Epidermal melanocyte (primary cell): ENCODE measurements around the gene GNPTAB.

ENCODE experiments used
- DNase-seq: peaks from one replicate; pipeline ENCODE4 v3.0.0; 2011; ENCODE audit warnings: low spot score; ENCODE audit not compliant: insufficient read length

GNPTAB gene

DNA sequence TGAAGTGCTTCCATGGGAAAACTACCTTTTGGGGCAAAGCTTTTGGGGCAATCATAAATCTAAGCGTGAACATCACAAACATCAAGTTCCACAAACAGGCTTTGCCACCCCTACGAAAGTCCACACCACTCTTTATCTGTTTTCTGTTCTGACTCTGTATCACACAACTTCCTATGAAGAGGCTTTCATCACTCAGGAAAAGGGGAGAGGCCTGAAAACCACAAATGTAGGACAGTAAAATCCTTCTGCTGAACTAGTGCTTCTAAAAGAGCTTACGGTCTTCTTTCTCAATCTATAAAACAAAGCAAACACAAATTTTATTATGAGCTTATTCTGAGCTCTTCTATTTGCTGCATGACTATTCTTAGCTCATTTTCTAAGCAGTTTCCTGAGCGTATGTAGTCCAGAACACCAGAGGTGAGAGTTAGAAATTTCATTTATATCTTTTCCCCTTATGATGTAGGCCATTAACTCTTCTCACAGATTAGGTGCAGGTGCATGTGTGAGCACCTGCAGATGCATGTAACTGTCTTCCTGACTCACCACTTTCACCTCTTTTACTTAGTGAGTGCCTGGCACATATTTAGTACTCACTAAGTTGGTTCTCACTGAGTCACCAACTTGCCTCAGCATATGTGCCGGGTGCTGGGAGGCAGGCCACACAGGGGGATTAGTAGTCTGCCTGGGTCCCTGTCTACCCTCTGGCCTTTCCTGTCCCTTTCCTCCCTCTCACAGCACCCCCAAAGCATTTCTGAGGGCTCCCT, 58.6 kb downstream of the GNPTAB start:
- DNase-seq = no peak

GRCh38 chr12:101769865-101770264, 60.9 kb downstream of the GNPTAB start:
- no peak for DNase-seq

DNA sequence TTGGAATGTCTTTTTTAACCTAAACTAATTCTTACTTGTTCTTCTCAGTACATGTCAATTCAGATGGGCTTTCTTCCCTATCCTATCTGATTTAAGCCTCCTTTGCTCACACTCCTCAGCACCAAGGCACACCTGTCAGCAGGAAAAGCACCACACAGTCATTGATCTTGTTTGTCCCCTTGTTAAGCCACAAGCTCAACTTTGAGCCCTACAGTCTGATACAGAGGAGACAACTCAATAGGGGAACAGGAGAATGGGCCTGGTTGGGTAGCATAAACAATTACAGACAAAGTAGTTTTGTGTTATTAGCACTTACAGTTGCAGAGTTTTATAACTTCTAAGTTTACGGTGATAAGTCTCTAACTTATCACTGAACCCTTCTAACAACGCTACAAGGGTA, 62.0 kb downstream of the GNPTAB start:
- DNase-seq = no peak

GRCh38 chr12:101767537-101767936, 63.2 kb downstream of the GNPTAB start:
- no peak for DNase-seq

GRCh38 chr12:101764051-101764792, 66.5 kb downstream of the GNPTAB start:
- no peak for DNase-seq

DNA sequence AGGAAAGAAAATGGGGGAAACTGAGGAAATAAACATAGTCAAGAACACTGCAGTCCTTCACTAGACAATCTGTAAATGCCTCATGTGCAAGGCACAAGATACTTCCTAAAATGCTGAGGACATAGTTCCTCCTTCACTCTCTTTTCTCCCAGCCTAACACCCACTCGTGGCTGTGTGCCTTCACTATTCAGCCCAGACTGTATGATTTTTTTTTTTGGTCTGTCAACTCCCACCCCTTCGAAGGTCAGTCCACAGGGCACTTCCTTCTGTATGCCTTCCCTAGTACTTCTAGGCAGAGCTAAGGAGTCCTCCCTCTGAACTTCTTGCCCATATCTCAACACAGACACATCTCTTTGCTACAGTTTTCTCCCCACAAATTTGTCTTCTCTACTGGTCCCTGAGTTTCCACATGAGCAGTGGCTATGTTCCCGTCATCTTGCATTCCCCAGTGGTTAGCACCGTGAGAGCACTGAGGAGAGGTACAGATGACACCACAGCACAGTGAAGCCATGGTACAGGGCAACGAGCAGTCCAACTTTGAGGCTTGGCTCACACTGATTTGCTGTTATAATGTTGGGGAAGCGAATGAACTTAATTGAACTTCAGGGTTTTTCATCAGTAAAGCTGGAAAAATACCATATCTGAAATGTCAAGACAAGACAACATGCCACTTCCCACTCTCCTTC, 67.4 kb downstream of the GNPTAB start:
- no peak for DNase-seq

DNA sequence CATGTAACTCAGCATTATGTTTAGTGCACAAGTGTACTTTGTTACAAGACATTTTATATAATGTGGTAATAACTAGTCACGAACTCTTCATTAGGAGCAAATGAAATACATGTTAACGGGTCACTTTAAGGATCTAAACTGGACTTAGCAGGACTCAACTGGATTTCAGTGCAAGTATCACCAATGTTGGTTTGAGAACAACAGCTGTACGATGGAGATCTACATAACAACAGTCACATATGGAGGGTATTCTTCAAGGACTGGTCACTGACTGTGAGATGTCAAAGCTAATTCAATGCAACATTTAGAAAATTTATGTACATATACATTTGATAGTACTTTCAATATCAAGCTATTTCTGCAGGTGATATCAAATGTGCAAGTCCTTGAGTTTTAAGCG, 69.0 kb downstream of the GNPTAB start:
- DNase-seq = no peak

DNA sequence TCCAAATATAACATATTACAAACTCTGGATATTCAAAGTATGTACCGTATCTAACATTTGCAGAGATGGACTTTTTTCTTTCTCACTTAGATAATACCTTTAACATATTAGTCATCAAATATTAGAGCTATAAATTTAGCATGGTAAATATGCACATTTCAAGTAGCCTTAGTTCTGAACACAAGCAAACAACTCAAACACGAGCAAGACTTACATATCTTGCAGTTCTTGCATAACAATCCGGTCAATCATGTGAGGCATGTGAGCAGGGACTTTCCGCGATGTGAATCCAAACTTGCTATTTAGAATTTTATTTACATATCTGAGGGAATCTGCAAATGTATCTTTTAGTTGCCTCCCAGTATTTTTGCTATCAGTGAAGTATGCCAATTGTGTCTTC, 69.4 kb downstream of the GNPTAB start:
- no peak for DNase-seq

GRCh38 chr12:101759396-101760047, 71.2 kb downstream of the GNPTAB start:
- DNase-seq = peak; percentile 27

DNA sequence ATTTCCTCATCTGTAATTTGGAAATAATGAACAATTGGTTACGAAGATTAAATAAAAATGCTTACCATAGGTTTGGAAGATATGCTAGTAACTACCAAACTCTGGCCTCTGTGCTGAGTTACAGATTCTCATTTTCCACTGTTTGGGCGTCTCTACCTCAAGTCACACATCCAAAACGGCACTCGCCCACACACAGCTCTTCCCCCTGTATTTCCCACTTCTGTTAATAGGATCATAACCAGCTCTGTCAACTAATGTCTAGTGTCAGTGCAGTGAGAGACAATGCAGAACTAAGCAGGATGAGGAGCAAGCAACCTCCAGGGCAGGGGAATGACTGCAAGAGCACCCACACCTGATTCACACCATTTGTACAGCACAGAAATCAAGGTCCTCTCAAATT, 80.6 kb downstream of the GNPTAB start:
- no peak for DNase-seq

GRCh38 chr12:101749657-101750056, 81.1 kb downstream of the GNPTAB start:
- DNase-seq = no peak

DNA sequence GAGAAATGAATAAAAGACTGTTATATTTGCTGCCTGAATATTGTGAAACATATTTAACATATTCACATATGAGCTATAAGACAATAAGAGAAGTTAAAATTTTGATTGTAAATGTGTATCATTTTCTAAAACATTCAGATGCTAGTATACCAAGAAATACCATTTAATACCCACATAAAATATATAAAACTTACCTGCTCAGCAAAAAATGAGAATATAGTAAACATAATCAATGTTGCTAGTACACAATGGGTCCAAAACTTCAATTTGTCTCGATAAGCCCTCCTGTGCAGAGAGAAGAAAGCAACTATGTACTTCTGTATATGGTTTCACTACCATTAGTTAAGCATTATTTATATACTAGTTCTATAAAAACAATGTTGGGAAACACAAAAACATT, 81.9 kb downstream of the GNPTAB start:
- no peak for DNase-seq

DNA sequence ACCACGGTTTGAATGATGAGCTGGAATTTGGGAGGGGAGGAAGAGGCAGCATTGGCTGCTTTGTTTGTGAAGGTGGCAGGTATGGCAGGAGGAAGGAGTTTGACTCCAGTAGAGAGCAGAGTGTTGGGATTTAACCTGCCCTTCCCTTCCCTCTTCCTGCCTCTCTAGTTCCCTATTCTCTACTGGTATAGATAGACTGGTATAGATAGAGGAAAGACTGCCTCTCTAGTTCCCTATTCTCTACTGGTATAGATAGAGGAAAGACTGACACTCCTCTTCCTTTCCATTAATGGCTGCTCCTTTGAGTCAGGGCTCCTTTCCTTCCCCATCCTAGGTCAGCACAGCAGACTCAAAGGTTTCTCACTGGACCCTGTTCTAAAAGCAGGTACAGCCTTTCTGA, 83.1 kb downstream of the GNPTAB start:
- no peak for DNase-seq

DNA sequence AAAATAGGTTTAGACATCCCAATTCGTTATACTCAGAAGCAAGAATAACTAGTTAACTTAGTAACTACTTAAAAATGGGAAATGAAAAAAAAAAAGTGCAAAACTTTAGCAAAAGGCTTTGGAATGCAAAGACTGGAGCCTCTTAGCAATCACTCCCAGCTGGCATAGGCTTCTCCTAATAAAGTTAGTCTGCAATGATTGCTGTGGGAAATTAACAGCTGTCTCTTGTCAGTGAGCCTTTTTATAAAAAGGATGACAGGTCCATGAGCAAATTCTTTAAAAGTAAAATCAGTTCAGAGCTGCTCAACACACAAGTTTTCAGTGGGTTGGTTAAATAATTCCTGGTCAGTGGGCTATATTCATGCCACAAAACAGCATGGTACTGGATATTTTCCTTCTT, 84.1 kb downstream of the GNPTAB start:
- DNase-seq = no peak

DNA sequence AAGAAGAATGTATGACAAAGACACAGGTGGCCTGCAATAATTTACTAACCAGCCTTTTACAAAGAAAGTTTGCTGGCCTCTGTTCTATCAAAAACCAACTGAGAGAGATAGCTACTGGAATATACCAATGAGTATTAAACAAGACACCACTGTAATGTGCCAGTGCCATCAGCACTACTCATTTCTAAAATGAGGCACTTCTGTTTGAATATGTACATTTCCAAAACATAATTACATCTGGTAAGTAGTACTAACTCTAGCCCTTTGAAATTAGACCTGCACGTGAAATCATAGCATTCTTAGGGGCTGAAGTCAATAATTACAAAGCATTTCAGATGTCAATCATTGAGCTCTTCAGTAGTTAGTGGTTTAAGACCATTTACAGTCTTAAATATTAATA, 84.6 kb downstream of the GNPTAB start:
- no peak for DNase-seq

DNA sequence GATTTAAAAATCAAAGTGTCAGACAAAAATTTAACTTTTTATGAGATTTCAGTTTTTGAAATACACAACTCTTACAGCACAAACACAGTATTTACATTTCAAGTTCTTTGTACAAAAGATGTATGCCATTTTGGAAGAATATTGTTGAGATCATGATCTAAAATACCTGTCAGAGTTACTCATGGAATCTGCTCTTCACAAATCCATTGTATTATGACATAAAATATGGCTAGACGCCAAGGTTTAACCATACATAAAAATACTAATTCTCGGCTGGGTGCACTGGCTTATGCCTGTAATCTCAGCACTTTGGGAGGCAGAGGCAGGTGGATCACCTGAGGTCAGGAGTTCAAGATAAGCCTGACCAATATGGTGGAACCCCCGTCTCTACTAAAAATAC, 85.3 kb downstream of the GNPTAB start:
- no peak for DNase-seq

GRCh38 chr12:101743724-101744472, 86.9 kb downstream of the GNPTAB start:
- no peak for DNase-seq

- DNase-seq = no peak
Measured at GRCh38 chr12:101743242-101743641, 87.5 kb downstream of the GNPTAB start.

DNA sequence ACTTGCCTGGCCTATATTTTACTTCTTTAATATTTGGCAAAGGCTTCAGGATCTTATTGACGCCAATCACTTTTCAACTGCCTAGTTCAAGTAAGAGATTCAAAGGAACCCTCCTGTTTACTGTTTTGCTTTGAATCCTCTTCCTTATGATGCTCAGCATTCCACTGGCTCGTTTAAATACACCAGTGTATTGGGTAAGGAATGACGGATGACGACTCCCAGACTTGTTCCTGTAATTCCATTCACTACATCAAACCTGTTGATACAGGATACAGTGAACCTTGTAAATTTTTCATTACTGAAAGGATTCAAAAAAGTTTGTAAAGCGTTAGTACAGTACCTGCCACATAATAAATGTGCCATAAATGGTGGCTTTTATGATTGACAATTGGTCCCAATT, 89.8 kb downstream of the GNPTAB start:
- no peak for DNase-seq

DNA sequence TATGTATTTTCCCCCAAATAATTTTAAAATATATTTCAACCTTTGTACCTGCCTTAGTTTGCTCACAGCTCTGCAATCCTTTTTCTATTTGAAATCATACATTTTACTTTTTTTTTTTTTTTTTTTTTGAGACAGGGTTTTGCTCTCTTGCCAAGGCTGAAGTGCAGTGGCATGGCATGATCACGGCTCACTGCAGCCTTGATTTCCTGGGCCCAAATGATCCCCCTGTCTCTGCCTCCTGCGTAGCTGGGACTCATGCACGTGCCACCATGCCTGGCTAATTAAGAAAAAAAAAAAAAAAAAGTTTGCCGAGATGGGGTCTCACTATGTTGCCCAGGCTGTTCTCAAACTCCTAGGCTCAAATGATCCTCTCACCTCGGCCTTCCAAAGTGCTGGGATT, 90.2 kb downstream of the GNPTAB start:
- no peak for DNase-seq
